HL-60 (cell line): Measurements from ENCODE around the gene ZDHHC5.

ENCODE experiments used
- GABPA ChIP-seq: IDR thresholded peaks from 2 replicates; pipeline ENCODE4 v1.6.1; 2012; ENCODE audit warnings: low read depth
- POLR2AphosphoS5 ChIP-seq: IDR thresholded peaks from 2 replicates; pipeline ENCODE4 v1.6.1; 2012; ENCODE audit warnings: low read depth
- TF ChIP-seq, protein P1 (sequence below): IDR thresholded peaks from one replicate; pipeline ENCODE4 v1.5.1; 2011; ENCODE audit warnings: low read length, control low read depth, inconsistent platforms; ENCODE audit not compliant: insufficient read depth
- TF ChIP-seq, protein P2 (sequence below): IDR thresholded peaks from 2 replicates; pipeline ENCODE4 v1.6.1; 2012; ENCODE audit warnings: low read depth; ENCODE audit not compliant: insufficient replicate concordance

DNA sequence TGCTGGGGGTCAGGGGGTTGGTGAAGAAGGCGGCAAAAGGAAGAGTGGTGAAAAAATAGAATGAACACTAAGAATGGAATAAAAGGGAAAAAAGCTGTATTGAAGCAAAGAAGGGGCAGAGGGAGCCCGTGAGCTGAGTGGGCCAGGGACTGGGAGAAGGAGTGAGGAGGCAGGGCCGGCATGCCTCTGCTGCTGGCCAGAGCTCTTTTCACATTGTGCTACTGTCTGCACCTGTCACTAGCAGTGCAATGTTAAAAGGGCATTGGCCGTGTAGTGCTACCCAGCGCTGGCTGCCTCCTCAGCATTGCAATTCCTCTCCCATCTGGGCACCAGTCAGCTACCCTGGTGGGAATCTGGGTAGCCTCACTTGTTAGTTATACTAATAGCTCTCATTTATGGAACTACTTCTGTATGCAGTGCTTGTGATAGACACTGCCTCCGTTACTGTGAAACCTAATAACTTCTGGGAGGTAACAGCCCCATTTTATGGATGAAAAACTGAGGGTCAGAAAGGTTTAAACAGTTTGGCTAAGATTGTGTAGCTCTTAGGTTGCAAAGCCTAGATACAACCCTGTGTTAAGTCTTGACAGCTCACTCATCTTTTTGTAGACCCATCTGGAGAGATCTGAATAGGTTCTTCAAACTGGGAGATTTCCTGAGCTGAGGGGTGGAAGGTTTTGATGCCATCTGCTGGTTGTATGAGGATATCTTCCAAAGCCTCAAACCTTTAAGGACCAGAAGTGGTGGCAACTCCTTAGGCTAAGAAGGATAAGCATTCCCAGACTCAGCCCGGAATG, 26.7 kb upstream of the ZDHHC5 start:
- TF ChIP-seq, protein P1, sequence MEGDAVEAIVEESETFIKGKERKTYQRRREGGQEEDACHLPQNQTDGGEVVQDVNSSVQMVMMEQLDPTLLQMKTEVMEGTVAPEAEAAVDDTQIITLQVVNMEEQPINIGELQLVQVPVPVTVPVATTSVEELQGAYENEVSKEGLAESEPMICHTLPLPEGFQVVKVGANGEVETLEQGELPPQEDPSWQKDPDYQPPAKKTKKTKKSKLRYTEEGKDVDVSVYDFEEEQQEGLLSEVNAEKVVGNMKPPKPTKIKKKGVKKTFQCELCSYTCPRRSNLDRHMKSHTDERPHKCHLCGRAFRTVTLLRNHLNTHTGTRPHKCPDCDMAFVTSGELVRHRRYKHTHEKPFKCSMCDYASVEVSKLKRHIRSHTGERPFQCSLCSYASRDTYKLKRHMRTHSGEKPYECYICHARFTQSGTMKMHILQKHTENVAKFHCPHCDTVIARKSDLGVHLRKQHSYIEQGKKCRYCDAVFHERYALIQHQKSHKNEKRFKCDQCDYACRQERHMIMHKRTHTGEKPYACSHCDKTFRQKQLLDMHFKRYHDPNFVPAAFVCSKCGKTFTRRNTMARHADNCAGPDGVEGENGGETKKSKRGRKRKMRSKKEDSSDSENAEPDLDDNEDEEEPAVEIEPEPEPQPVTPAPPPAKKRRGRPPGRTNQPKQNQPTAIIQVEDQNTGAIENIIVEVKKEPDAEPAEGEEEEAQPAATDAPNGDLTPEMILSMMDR = peak; percentile 29
- TF ChIP-seq, protein P2, sequence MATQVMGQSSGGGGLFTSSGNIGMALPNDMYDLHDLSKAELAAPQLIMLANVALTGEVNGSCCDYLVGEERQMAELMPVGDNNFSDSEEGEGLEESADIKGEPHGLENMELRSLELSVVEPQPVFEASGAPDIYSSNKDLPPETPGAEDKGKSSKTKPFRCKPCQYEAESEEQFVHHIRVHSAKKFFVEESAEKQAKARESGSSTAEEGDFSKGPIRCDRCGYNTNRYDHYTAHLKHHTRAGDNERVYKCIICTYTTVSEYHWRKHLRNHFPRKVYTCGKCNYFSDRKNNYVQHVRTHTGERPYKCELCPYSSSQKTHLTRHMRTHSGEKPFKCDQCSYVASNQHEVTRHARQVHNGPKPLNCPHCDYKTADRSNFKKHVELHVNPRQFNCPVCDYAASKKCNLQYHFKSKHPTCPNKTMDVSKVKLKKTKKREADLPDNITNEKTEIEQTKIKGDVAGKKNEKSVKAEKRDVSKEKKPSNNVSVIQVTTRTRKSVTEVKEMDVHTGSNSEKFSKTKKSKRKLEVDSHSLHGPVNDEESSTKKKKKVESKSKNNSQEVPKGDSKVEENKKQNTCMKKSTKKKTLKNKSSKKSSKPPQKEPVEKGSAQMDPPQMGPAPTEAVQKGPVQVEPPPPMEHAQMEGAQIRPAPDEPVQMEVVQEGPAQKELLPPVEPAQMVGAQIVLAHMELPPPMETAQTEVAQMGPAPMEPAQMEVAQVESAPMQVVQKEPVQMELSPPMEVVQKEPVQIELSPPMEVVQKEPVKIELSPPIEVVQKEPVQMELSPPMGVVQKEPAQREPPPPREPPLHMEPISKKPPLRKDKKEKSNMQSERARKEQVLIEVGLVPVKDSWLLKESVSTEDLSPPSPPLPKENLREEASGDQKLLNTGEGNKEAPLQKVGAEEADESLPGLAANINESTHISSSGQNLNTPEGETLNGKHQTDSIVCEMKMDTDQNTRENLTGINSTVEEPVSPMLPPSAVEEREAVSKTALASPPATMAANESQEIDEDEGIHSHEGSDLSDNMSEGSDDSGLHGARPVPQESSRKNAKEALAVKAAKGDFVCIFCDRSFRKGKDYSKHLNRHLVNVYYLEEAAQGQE = no peak
- TF ChIP-seq POLR2AphosphoS5 (no peak), GABPA (no peak)
